H1 (cell line): ENCODE results near the gene RHBG.

Source experiments
- ASH2L ChIP-seq: fragments of 200-600, 300-600 bp; sonication (generic); IDR thresholded peaks from one replicate; pipeline ENCODE4 v1.7.1; 2017; ENCODE audit warnings: low read length
- CBX5 ChIP-seq: fragments of 300-800, 300-1000 bp; sonication (generic); IDR thresholded peaks from 2 replicates; pipeline ENCODE4 v1.7.1; 2016; ENCODE audit warnings: antibody characterized with exemption, low read length, low read depth
- CTCF ChIP-seq, 3 experiments: IDR thresholded peaks; 1 replicate in 2 of 3; 2 replicates in 1 of 3; pipeline versions ENCODE4 v1.5.1 to v1.6.1; 2011; ENCODE audit warnings: low read length in 3 of 3, mild to moderate bottlenecking in 3 of 3, inconsistent platforms in 2 of 3, low read depth in 1 of 3, moderate library complexity in 1 of 3; ENCODE audit not compliant: insufficient read depth in 1 of 3; ENCODE audit errors: control extremely low read depth in 1 of 3
- EP300 ChIP-seq, 2 experiments: IDR thresholded peaks; 1 replicate in 1 of 2; 2 replicates in 1 of 2; pipeline ENCODE4 v1.6.1; 2011 to 2012; ENCODE audit warnings: low read depth in 2 of 2, low read length in 2 of 2, mild to moderate bottlenecking in 2 of 2, borderline replicate concordance in 1 of 2, inconsistent platforms in 1 of 2, moderate library complexity in 1 of 2
- GABPA ChIP-seq: IDR thresholded peaks from 2 replicates; pipeline ENCODE4 v1.6.1; 2011; ENCODE audit warnings: mild to moderate bottlenecking, low read length, moderate library complexity, borderline replicate concordance; ENCODE audit not compliant: insufficient read depth
- JUND ChIP-seq: IDR thresholded peaks from 2 replicates; pipeline ENCODE4 v1.6.1; 2011; ENCODE audit warnings: mild to moderate bottlenecking, improper control_type of control experiment, low read length
- MAFK ChIP-seq: IDR thresholded peaks from 2 replicates; pipeline ENCODE4 v1.6.1; 2012; ENCODE audit warnings: low read depth, mild to moderate bottlenecking, improper control_type of control experiment, low read length
- MAX ChIP-seq: IDR thresholded peaks from 2 replicates; pipeline ENCODE4 v1.6.1; 2012; ENCODE audit warnings: inconsistent platforms
- NRF1 ChIP-seq: IDR thresholded peaks from 2 replicates; pipeline ENCODE4 v1.6.1; 2011; ENCODE audit warnings: mild to moderate bottlenecking, low read depth, low read length, improper control_type of control experiment
- RFX5 ChIP-seq: IDR thresholded peaks from 2 replicates; pipeline ENCODE4 v1.6.1; 2011; ENCODE audit warnings: low read depth, low read length, improper control_type of control experiment, borderline replicate concordance
- SIN3A ChIP-seq, 2 experiments: IDR thresholded peaks in 1 of 2; conservative IDR thresholded peaks in 1 of 2; 2 replicates each; pipeline ENCODE4 v1.6.1; 2011 to 2012; ENCODE audit warnings: low read length in 2 of 2, improper control_type of control experiment in 1 of 2, low read depth in 1 of 2, mild to moderate bottlenecking in 1 of 2
- SUZ12 ChIP-seq: fragments of 200-600 bp; sonication (generic); IDR thresholded peaks from 2 replicates; pipeline ENCODE4 v1.6.1; 2012; ENCODE audit warnings: mild to moderate bottlenecking, inconsistent platforms, low read length, moderate library complexity, mixed read lengths

- TF ChIP-seq EP300 (IDR thresholded peaks at IDR 0.05; ENCODE audit: borderline replicate concordance in 1 of 2, low read depth in 2 of 2, low read length in 2 of 2) (no peak), MAX (no peak), CTCF (IDR thresholded peaks at IDR 0.05; ENCODE audit: control extremely low read depth in 1 of 3, insufficient read depth in 1 of 3, low read depth in 1 of 3, low read length in 3 of 3) (no peak), CBX5 (no peak), MAFK (no peak), GABPA (no peak), ASH2L (no peak), JUND (no peak), NRF1 (no peak), SIN3A (conservative IDR thresholded peaks at IDR 0.05 in 1 of 2, IDR thresholded peaks at IDR 0.05 in 1 of 2; ENCODE audit: low read depth in 1 of 2, low read length in 2 of 2) (no peak), RFX5 (no peak), SUZ12 (no peak)
Measured at GRCh38 chr1:156410740-156411139, 41.7 kb downstream of the RHBG start.
